ENCODE results near the gene DLG4.
A peak's percentile ranks its signal among the peaks of the same experiment; 100 is the strongest.

Gene DLG4

GRCh38 chr17:7235693-7236665 is 16.3 kb upstream of the DLG4 start:
- no peak overlapping the region for H3K27ac ChIP-seq (ENCODE audit: low read depth, low read length)

GRCh38 chr17:7234083-7234951 is 14.7 kb upstream of the DLG4 start, which contains the start of gene DVL2:
Gene DVL2, minus strand, starts transcription at chr17:7234517. Its CDS starts 255 bp downstream, at chr17:7234262.
- TF ChIP-seq EZH2phosphoT487 (IDR thresholded peaks at IDR 0.05; ENCODE audit: borderline replicate concordance, low read length), result no peak
- TF ChIP-seq, protein P1, sequence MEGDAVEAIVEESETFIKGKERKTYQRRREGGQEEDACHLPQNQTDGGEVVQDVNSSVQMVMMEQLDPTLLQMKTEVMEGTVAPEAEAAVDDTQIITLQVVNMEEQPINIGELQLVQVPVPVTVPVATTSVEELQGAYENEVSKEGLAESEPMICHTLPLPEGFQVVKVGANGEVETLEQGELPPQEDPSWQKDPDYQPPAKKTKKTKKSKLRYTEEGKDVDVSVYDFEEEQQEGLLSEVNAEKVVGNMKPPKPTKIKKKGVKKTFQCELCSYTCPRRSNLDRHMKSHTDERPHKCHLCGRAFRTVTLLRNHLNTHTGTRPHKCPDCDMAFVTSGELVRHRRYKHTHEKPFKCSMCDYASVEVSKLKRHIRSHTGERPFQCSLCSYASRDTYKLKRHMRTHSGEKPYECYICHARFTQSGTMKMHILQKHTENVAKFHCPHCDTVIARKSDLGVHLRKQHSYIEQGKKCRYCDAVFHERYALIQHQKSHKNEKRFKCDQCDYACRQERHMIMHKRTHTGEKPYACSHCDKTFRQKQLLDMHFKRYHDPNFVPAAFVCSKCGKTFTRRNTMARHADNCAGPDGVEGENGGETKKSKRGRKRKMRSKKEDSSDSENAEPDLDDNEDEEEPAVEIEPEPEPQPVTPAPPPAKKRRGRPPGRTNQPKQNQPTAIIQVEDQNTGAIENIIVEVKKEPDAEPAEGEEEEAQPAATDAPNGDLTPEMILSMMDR (IDR thresholded peaks at IDR 0.05; ENCODE audit: low read depth, low read length, poor library complexity, severe bottlenecking), result no peak
- H3F3A ChIP-seq (ENCODE audit: control insufficient read depth, insufficient read depth), result peaks cover 30% of the 10 kb centered on the region
- peaks cover 77% of the 10 kb centered on the region for H3K36me3 ChIP-seq (ENCODE audit: control insufficient read depth, low read length)
- no peaks in the 10 kb centered on the region for H3K27me3 ChIP-seq (ENCODE audit: control insufficient read depth, low read length)
- peak within 1 kb of the TSS; percentile 85 for H3K27ac ChIP-seq (ENCODE audit: low read depth, low read length)
- no peaks in the 10 kb centered on the region for H3K9me3 ChIP-seq (ENCODE audit: control insufficient read depth, insufficient read depth, low read length)
- peaks cover 44% of the 10 kb centered on the region for H3K4me1 ChIP-seq (ENCODE audit: control insufficient read depth, low read length)
- peak within 1 kb of the TSS; percentile 69 for H3K4me2 ChIP-seq (ENCODE audit: low read length)
- H4K20me1 ChIP-seq (ENCODE audit: control insufficient read depth, insufficient read depth, low read depth, low read length), result peaks cover 17% of the 10 kb centered on the region
- peaks cover 83% of the 10 kb centered on the region for H3K79me2 ChIP-seq (ENCODE audit: control insufficient read depth, low read length)
- peak within 1 kb of the TSS; percentile 88 for H3K4me3 ChIP-seq (ENCODE audit: low read length)
- no peaks in the 10 kb centered on the region for H3K9me2 ChIP-seq (replicated peaks; ENCODE audit: control insufficient read depth, low read length)

More at GRCh38 chr17:7235693-7236665, 16.3 kb upstream of the DLG4 start:
- Histone ChIP-seq H3F3A (ENCODE audit: control insufficient read depth, insufficient read depth) (peaks cover 39% of the 10 kb centered on the region), H3K79me2 (ENCODE audit: control insufficient read depth, low read length) (peaks cover 80% of the 10 kb centered on the region), H3K4me3 (ENCODE audit: low read length) (no peak overlapping the region), H3K9me3 (ENCODE audit: control insufficient read depth, insufficient read depth, low read length) (no peaks in the 10 kb centered on the region), H3K4me1 (ENCODE audit: control insufficient read depth, low read length) (peaks cover 57% of the 10 kb centered on the region), H3K27me3 (ENCODE audit: control insufficient read depth, low read length) (no peaks in the 10 kb centered on the region), H3K9me2 (replicated peaks; ENCODE audit: control insufficient read depth, low read length) (no peaks in the 10 kb centered on the region), H3K36me3 (ENCODE audit: control insufficient read depth, low read length) (peaks cover 70% of the 10 kb centered on the region), H3K4me2 (ENCODE audit: low read length) (peak overlapping the region; percentile 69), H4K20me1 (ENCODE audit: control insufficient read depth, insufficient read depth, low read depth, low read length) (peaks cover 17% of the 10 kb centered on the region)
- TF ChIP-seq EZH2phosphoT487 (IDR thresholded peaks at IDR 0.05; ENCODE audit: borderline replicate concordance, low read length), result no peak
- TF ChIP-seq, protein P1 (IDR thresholded peaks at IDR 0.05; ENCODE audit: low read depth, low read length, poor library complexity, severe bottlenecking), result no peak

GRCh38 chr17:7233701-7234082 is 14.1 kb upstream of the DLG4 start:
- Histone ChIP-seq H3K4me1 (ENCODE audit: control insufficient read depth, low read length) (peaks cover 44% of the 10 kb centered on the region), H3K4me2 (ENCODE audit: low read length) (peak overlapping the region; percentile 69), H3K9me2 (replicated peaks; ENCODE audit: control insufficient read depth, low read length) (no peaks in the 10 kb centered on the region), H3K36me3 (ENCODE audit: control insufficient read depth, low read length) (peaks cover 80% of the 10 kb centered on the region), H3K4me3 (ENCODE audit: low read length) (peak overlapping the region; percentile 88), H3K27me3 (ENCODE audit: control insufficient read depth, low read length) (no peaks in the 10 kb centered on the region), H4K20me1 (ENCODE audit: control insufficient read depth, insufficient read depth, low read depth, low read length) (peaks cover 17% of the 10 kb centered on the region), H3K27ac (ENCODE audit: low read depth, low read length) (peak overlapping the region; percentile 85), H3F3A (ENCODE audit: control insufficient read depth, insufficient read depth) (peaks cover 30% of the 10 kb centered on the region), H3K9me3 (ENCODE audit: control insufficient read depth, insufficient read depth, low read length) (no peaks in the 10 kb centered on the region), H3K79me2 (ENCODE audit: control insufficient read depth, low read length) (peaks cover 77% of the 10 kb centered on the region)
- no peak for TF ChIP-seq EZH2phosphoT487 (IDR thresholded peaks at IDR 0.05; ENCODE audit: borderline replicate concordance, low read length)
- TF ChIP-seq, protein P1 (IDR thresholded peaks at IDR 0.05; ENCODE audit: low read depth, low read length, poor library complexity, severe bottlenecking), result no peak

Measured in DOHH2 (cell line).